Stimulated activated naive CD8-positive, alpha-beta T cell treated with anti-CD3 and anti-CD28 coated beads, Interleukin-15, amount 100 ng/mL, for 72 hours (primary cell): ENCODE results near the gene PLS1.
A peak's percentile ranks its signal among the peaks of the same experiment; 100 is the strongest.
"Not testable (repeated sequence)": the region's sequence is repeated elsewhere in the genome, so short reads cannot be mapped to it uniquely, and the experiment has no call there.

ENCODE experiments used
- ATAC-seq: fragments of 150-1000 bp; cut with Tn5 transposase; 2 replicates; pipeline ENCODE4 v1.10.0; 2021; ENCODE audit warnings: mild to moderate bottlenecking, moderate library complexity
- DNase-seq, 2 donors: peaks; one replicate each; pipeline ENCODE4 v3.0.0; 2021 to 2022
- H3K27ac Mint-ChIP-seq, 2 donors: one replicate each; pipeline ENCODE4 v1.8.0; 2022; ENCODE audit warnings: mild to moderate bottlenecking in 2 of 2, mixed read lengths in 2 of 2, moderate library complexity in 2 of 2
- H3K27me3 Mint-ChIP-seq: one replicate; pipeline ENCODE4 v1.8.0; 2022; ENCODE audit warnings: mixed read lengths
- H3K4me1 Mint-ChIP-seq: one replicate; pipeline ENCODE4 v1.8.0; 2022; ENCODE audit warnings: mild to moderate bottlenecking, mixed read lengths
- H3K4me3 Mint-ChIP-seq, 2 donors: one replicate each; pipeline ENCODE4 v1.8.0; 2022; ENCODE audit warnings: mild to moderate bottlenecking in 2 of 2, mixed read lengths in 2 of 2, moderate library complexity in 1 of 2
- H3K9me3 Mint-ChIP-seq, 2 donors: one replicate each; pipeline ENCODE4 v1.8.0; 2022; ENCODE audit warnings: mixed read lengths in 2 of 2

Gene PLS1, protein sequence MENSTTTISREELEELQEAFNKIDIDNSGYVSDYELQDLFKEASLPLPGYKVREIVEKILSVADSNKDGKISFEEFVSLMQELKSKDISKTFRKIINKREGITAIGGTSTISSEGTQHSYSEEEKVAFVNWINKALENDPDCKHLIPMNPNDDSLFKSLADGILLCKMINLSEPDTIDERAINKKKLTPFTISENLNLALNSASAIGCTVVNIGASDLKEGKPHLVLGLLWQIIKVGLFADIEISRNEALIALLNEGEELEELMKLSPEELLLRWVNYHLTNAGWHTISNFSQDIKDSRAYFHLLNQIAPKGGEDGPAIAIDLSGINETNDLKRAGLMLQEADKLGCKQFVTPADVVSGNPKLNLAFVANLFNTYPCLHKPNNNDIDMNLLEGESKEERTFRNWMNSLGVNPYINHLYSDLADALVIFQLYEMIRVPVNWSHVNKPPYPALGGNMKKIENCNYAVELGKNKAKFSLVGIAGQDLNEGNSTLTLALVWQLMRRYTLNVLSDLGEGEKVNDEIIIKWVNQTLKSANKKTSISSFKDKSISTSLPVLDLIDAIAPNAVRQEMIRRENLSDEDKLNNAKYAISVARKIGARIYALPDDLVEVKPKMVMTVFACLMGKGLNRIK

DNA sequence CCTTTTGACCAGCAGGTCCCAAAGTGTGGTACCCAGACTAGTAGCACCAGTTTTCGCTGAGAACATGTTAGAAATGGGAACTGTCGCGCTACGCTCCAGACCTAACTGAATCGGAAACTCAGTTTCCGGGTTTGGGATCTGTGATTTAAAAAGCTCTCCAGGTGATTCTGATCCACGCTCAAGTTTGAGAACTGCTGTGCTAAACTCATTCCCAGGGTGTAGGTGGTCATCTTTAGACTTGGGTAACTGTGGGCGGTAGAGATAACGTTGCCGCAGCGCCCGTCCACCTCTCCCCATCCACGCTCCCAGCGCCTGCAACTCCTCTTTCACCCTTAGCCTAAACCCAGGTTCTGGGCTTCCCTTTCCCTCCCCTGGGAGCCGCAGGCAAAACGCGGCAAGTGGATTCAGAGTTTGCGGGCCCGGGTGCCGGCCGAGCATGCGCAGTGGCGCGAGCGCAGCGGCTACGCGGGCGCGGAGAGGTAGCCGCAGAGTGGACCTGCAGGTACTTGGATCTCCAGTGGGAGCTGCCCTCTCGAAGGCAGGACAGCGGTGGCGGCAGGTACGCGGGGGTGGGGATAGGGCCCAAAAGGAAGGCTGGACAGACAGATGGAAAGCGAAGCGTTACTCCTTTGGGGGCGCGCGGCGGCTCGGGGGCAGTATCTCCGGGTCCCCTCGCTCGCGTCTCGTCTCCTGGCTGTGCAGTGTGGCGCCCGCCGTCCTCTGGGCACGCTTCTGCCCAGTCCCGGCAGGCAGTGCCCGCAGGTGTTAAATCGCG, at the start of gene PLS1:
Gene PLS1, plus strand, starts transcription at position 443 of the 775 bp plus-strand sequence. CDS start 67,845 bp downstream, outside the sequence.
- H3K4me3 Mint-ChIP-seq = peak within 1 kb of the TSS; percentile 96 to 98
- H3K27ac Mint-ChIP-seq = peak within 1 kb of the TSS; percentile 91 to 92
- ATAC-seq = peak; percentile 92

DNA sequence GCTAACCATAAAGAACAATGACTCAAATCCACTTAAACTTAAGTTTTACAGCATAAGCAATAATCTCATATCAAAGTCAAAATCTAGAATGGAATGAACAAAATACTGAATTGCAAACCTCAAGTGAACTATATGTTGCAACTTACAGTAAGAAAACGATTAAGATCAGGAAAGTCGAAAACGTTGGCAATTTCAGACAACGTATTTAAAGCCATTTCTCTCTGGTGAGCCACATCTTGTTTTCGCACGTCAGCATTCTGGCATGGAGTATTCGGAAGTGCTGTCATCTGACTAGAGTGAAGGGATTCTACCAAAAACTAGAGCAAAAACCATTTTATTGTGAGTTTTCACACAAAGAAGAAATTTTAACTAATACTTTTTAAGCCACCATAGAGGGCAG, 46.2 kb upstream of the PLS1 start:
- H3K27ac Mint-ChIP-seq = no peak overlapping the region
- H3K4me3 Mint-ChIP-seq = no peak overlapping the region
- H3K27me3 Mint-ChIP-seq = no peaks in the 10 kb centered on the region
- H3K9me3 Mint-ChIP-seq = no peaks in the 10 kb centered on the region
- DNase-seq (no peak), ATAC-seq (no peak)
- H3K4me1 Mint-ChIP-seq = no peaks in the 10 kb centered on the region

More for the DNA sequence above, at the start of gene PLS1:
- DNase-seq = peak; percentile 90 to 94
- peaks cover 13% of the 10 kb centered on the region for H3K4me1 Mint-ChIP-seq
- H3K27me3 Mint-ChIP-seq = no peaks in the 10 kb centered on the region
- no peaks in the 10 kb centered on the region for H3K9me3 Mint-ChIP-seq

DNA sequence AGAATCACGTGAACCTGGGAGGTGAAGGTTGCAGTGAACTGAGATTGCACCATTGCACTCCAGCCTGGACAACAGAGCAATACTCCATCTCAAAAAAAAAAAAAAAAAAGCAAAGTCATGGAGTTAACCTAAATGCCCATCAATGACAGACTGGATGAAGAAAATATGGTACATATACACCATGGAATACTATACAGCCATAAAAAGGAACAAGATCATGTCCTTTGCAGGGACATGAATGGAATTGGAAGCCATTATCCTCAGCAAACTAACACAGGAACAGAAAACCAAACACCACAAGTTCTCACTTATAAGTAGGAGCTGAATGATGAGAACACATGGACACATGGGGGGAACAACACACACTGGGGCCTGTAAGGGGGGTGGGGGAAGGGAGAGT, 43.6 kb upstream of the PLS1 start:
- not testable (repeated sequence) for H3K27ac Mint-ChIP-seq, H3K4me3 Mint-ChIP-seq, H3K27me3 Mint-ChIP-seq, DNase-seq, H3K9me3 Mint-ChIP-seq, H3K4me1 Mint-ChIP-seq, ATAC-seq

- ATAC-seq = no peak
- Mint-ChIP-seq H3K4me3 (no peak overlapping the region), H3K4me1 (no peaks in the 10 kb centered on the region)
Measured at GRCh38 chr3:142553741-142554140, 42.5 kb upstream of the PLS1 start.

DNA sequence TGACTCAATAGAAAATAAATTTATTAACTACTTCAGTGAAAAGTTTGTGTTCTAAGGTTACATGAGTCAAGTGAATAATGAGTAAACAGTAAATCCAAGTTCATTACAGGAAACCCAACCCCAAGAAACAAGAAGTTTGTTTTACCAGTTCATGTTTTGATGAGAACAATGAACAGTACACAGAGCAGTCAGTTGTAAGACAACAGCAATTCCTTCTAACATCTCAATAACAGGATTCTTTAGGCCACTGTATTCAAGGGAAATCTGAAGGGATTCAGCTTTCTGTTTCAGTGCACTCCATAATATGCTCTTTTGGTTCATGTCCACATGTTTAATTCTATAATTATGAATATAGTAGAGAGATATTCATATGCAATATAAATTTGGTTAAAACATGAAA, 36.1 kb upstream of the PLS1 start:
- H3K4me3 Mint-ChIP-seq = no peak overlapping the region

More at GRCh38 chr3:142553741-142554140, 42.5 kb upstream of the PLS1 start:
- H3K27me3 Mint-ChIP-seq = no peaks in the 10 kb centered on the region
- H3K9me3 Mint-ChIP-seq = no peaks in the 10 kb centered on the region
- DNase-seq = no peak
- no peak overlapping the region for H3K27ac Mint-ChIP-seq

DNA sequence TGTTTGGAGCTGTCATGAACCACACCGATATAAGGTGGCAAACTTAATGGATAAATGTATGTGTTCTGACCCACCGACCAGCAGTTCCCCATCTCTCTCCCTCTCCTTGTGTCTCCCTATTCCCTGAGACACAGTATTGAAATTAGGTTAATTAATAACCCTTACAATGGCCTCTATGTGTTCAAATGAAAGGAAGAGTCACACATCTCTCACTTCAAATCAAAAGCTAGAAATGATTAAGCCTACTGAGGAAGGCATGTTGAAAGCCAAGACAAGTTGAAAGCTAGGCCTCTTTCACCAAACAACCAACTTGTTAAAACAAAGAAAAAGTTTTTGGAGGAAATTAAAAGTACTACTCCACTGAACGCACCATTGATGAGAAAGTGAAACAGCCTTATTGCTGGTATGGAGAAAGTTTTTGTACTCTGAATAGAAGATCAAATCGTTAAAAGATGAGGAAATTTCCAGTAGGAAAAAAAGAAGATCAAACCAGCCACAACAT, 32.6 kb upstream of the PLS1 start:
- H3K27me3 Mint-ChIP-seq = no peaks in the 10 kb centered on the region
- H3K4me3 Mint-ChIP-seq = no peak overlapping the region
- peaks cover 11% of the 10 kb centered on the region for H3K4me1 Mint-ChIP-seq
- H3K27ac Mint-ChIP-seq = peak overlapping the region in 1 of 2 donors; percentile 91
- no peak for ATAC-seq
- no peaks in the 10 kb centered on the region for H3K9me3 Mint-ChIP-seq
- no peak for DNase-seq

More for the DNA sequence above, 36.1 kb upstream of the PLS1 start:
- H3K27ac Mint-ChIP-seq = no peak overlapping the region
- no peaks in the 10 kb centered on the region for H3K9me3 Mint-ChIP-seq
- DNase-seq (no peak), ATAC-seq (no peak)
- H3K27me3 Mint-ChIP-seq = no peaks in the 10 kb centered on the region
- peaks cover 7% of the 10 kb centered on the region for H3K4me1 Mint-ChIP-seq

GRCh38 chr3:142566096-142566495, 30.1 kb upstream of the PLS1 start:
- Mint-ChIP-seq H3K27me3 (no peaks in the 10 kb centered on the region), H3K4me3 (no peak overlapping the region), H3K4me1 (peaks cover 16% of the 10 kb centered on the region), H3K27ac (no peak overlapping the region), H3K9me3 (no peaks in the 10 kb centered on the region)
- DNase-seq = no peak
- no peak for ATAC-seq

GRCh38 chr3:142568393-142569017, 27.7 kb upstream of the PLS1 start:
- H3K27me3 Mint-ChIP-seq = no peaks in the 10 kb centered on the region
- H3K9me3 Mint-ChIP-seq = no peaks in the 10 kb centered on the region
- ATAC-seq = no peak
- no peak for DNase-seq
- H3K4me3 Mint-ChIP-seq = no peak overlapping the region
- no peak overlapping the region for H3K27ac Mint-ChIP-seq
- H3K4me1 Mint-ChIP-seq = peaks cover 14% of the 10 kb centered on the region

DNA sequence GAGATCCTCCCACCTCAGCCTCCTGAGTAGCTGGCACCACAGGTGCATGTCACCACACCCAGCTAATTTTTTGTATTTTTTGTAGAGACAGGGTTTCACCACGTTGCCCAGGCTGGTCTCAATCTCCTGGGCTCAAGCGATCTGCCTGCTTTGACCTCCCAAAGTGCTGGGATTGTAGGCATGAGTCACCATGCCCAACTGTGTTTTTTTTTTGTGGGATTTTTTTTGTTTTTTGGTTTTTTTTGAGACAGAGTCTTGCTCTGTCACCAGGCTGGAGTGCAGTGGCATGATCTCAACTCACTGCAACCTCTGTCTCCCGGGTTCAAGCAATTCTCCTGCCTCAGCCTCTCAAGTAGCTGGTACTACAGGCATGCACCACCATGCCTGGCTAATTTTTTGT, 26.8 kb upstream of the PLS1 start:
- not testable (repeated sequence) for H3K4me3 Mint-ChIP-seq, ATAC-seq, DNase-seq, H3K9me3 Mint-ChIP-seq, H3K27me3 Mint-ChIP-seq
- peaks cover 17% of the 10 kb centered on the region for H3K4me1 Mint-ChIP-seq
- H3K27ac Mint-ChIP-seq = peak overlapping the region in 1 of 2 donors; percentile 42

DNA sequence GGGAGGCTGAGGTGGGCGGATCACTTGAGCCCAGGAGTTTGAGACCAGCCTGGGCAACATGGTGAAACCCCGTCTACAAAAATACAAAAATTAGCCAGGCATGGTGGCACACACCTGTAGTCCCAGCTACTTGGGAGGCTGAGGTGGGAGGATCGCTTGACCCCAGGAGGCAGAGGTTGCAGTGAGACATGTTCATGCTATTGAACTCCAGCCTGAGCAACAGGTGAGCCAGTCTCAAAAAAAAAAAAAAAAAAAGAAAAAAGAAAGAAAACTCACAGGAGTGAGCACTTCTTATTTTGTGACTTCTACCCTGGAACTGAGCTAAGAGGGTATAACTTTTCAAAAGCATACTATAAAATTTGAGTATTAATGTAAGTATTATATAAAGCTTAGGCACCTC, 22.0 kb upstream of the PLS1 start:
- peaks cover 47% of the 10 kb centered on the region for H3K4me1 Mint-ChIP-seq
- not testable (repeated sequence) for ATAC-seq, H3K4me3 Mint-ChIP-seq, H3K9me3 Mint-ChIP-seq, DNase-seq, H3K27me3 Mint-ChIP-seq
- peak overlapping the region in 1 of 2 donors; percentile 41 for H3K27ac Mint-ChIP-seq

DNA sequence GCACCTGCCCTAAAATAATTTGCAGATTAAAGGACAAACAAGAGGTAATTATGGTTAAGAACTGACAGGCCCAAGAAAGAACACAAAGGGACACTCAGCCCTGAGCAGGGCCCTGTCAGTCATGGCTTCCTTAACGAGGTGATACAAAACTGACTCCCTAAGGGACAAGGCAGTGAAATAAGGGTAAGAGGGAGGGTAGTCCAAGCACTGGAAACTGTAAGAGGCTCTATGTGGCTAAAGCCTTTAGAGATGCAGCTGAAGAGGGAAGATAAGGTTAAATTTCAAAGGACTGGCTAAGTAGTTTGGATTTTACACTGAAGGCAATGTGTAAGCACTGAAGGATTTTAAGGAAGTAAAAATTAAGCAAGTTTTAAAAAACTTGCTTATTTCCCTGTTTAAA, 21.5 kb upstream of the PLS1 start:
- ATAC-seq = no peak
- Mint-ChIP-seq H3K27ac (peak overlapping the region in 1 of 2 donors; percentile 41), H3K4me1 (peaks cover 51% of the 10 kb centered on the region), H3K4me3 (no peak overlapping the region), H3K9me3 (no peaks in the 10 kb centered on the region), H3K27me3 (no peaks in the 10 kb centered on the region)
- no peak for DNase-seq

DNA sequence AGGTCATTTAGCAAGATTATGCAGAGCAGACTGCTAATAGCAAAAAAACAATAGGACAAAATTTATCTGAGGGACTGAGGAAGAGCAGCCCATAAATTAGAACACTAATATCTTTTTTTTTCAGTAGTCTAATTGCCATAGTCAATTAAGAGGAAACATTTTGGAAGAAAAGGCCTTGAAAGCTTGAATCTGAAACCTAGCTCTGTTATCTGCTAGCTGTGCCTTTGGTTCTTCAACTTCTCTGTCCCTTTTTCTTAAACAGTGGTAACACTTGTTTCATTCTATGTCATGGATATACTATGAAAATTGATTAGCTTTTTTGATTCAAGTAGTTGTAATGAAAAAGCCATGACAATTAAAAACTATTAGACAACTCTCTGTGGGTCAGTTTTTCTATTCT, 19.4 kb upstream of the PLS1 start:
- DNase-seq (no peak), ATAC-seq (no peak)
- Mint-ChIP-seq H3K4me3 (peak overlapping the region; percentile 96 to 100), H3K27me3 (no peaks in the 10 kb centered on the region), H3K9me3 (no peaks in the 10 kb centered on the region), H3K4me1 (peaks cover 50% of the 10 kb centered on the region), H3K27ac (peak overlapping the region in 1 of 2 donors; percentile 44)

DNA sequence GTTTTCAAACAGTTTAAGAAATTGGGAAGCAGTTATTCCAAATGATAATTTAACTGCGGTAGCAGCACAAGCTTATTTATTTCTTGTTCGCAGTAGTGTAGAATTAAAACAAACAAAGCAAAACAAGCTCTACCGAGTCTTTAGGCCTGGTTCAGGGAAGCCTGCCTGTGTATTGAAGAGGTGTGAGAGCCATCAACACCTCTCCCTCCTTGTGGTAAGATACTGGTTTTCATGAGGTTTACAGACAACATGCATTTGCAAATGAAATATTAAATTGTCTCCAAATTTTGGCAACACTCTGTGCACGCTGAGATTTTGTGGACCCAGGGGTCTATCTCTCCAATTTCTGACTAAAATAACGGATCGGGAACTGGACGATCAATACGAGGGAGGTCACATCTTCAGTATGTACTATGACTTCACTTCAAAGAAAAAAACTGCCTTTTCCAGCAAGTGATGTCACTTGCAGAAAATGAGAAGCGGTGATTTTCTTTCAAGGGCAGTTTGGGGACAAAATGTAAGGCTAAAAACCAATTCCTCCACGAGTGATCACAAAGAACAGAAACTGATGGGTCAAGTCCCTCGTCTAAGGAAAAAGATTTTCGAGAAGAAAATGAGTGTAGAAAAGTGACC, 18.4 kb upstream of the PLS1 start:
- ATAC-seq = no peak
- Mint-ChIP-seq H3K4me1 (peaks cover 50% of the 10 kb centered on the region), H3K9me3 (no peaks in the 10 kb centered on the region), H3K27ac (peak overlapping the region; percentile 96 to 99), H3K27me3 (no peaks in the 10 kb centered on the region), H3K4me3 (peak overlapping the region; percentile 96 to 100)
- DNase-seq = no peak

DNA sequence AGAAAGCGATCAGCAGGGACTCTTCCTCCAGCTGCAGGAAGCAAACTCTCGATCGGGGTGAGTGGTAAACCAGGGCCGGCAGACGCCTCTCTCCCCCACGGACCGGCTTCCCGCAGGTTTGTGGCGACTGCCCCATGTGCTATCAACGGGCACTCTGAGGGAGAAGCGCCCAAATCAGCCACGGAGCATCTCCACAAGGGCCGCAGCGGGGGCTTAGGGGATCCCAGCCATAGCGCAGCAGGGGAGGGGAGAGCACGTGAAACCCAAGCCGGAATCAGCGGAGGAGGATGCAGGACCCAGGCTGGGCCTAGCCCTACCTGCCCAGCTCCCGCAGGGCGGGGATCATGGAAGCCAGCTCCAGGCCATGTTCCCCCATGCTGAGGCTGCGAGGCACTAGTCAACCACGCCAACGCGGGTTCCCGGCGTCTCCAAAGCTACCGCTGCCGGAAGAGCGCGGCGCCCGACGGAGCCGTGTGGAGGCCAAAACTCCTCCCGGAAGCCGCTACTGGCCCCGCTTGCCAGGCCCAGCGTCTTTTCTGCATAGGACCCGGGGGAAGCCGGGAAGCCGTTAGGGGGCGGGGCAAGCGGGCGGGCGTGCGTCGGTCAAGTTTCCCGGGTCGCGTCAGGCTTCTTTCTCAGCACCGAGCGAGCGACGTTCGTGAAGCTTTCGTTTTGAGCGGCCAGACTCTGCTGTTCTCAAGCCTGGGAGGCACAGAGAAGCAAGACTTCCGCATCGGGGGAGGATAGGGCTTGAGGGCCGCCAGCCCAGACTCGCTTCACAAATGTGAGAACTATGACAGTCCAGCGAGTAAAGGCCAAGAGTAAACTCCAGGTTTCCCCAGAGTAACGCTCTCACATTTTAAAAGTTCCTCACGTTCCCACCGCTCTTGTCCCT, 17.6 kb upstream of the PLS1 start, which contains the start of gene ATR:
Gene ATR, minus strand, starts transcription at position 405 of the 895 bp plus-strand sequence. Its CDS starts 29 bp downstream, at position 376.
- peaks cover 49% of the 10 kb centered on the region for H3K4me1 Mint-ChIP-seq
- peak within 1 kb of the TSS; percentile 96 to 100 for H3K4me3 Mint-ChIP-seq
- H3K27ac Mint-ChIP-seq = peak within 1 kb of the TSS; percentile 96 to 99
- ATAC-seq = peak; percentile 96
- peak; percentile 94 to 97 for DNase-seq
- no peaks in the 10 kb centered on the region for H3K9me3 Mint-ChIP-seq
- no peaks in the 10 kb centered on the region for H3K27me3 Mint-ChIP-seq
